Fibroblast of pulmonary artery (primary cell): ENCODE data around the gene ZNRF4.

ENCODE experiments used
- DNase-seq: peaks from one replicate; pipeline ENCODE4 v3.0.0-alpha.2; 2010; ENCODE audit warnings: low read depth
- H3K4me3 ChIP-seq: replicated peaks from 2 replicates; pipeline ENCODE4 v1.5.1; 2011; ENCODE audit warnings: low read depth, mild to moderate bottlenecking, control low read depth, low read length, moderate library complexity
- CTCF ChIP-seq: IDR thresholded peaks from 2 replicates; pipeline ENCODE4 v1.5.1; 2011; ENCODE audit warnings: mild to moderate bottlenecking, control low read depth, low read length, inconsistent platforms; ENCODE audit errors: missing control alignments

The ZNRF4 gene

GRCh38 chr19:5489551-5489950, 34.3 kb downstream of the ZNRF4 start:
- no peak for DNase-seq
- H3K4me3 ChIP-seq = no peak overlapping the region
- no peak for TF ChIP-seq CTCF

- no peak for DNase-seq
- no peak for TF ChIP-seq CTCF
Observed at GRCh38 chr19:5491565-5491964, 36.3 kb downstream of the ZNRF4 start.

GRCh38 chr19:5492281-5492634, 37.0 kb downstream of the ZNRF4 start:
- no peak overlapping the region for H3K4me3 ChIP-seq
- TF ChIP-seq CTCF = no peak
- DNase-seq = no peak

More at GRCh38 chr19:5491565-5491964, 36.3 kb downstream of the ZNRF4 start:
- no peak overlapping the region for H3K4me3 ChIP-seq

GRCh38 chr19:5492635-5493409, 37.6 kb downstream of the ZNRF4 start:
- H3K4me3 ChIP-seq = no peak overlapping the region
- no peak for DNase-seq
- TF ChIP-seq CTCF = no peak

GRCh38 chr19:5494773-5495172, 39.6 kb downstream of the ZNRF4 start:
- TF ChIP-seq CTCF = no peak
- DNase-seq = no peak
- H3K4me3 ChIP-seq = no peak overlapping the region

GRCh38 chr19:5495792-5496191, 40.6 kb downstream of the ZNRF4 start:
- TF ChIP-seq CTCF = no peak
- DNase-seq = no peak
- no peak overlapping the region for H3K4me3 ChIP-seq

GRCh38 chr19:5497297-5497696, 42.1 kb downstream of the ZNRF4 start:
- no peak overlapping the region for H3K4me3 ChIP-seq
- no peak for TF ChIP-seq CTCF
- no peak for DNase-seq
